Measurements from ENCODE around the gene ANO1.

DNA sequence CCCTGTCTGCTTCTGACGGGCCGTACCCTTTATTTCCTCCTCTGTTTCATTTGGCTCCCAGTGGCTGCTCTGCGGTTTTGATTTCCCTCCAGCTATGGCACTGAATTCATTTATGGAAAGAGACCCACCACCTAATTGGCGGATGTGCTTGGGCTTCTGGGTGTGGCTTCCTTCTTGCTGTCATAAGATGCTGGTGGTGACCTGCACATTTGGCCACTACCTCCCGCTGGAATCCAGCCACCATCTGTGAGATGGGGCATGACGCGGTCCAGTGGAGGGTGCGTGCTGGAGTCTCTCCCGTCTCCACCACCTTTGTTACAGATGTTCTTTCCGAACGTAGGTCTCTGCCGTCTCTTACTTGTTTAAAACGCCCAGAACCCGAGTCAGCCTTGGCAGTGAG, 77.3 kb downstream of the ANO1 start:
- TF ChIP-seq GATA2 (IDR thresholded peaks at IDR 0.05; ENCODE audit: low read depth, low read length) (no peak), GATA3 (IDR thresholded peaks at IDR 0.05; ENCODE audit: low read depth, low read length) (no peak)

Measured in SH-SY5Y (cell line).